Astrocyte (in vitro differentiated cells and primary cell): ENCODE results near the gene BOLA2B. TPM values are rescaled to one million over a fixed set of nuclear protein-coding genes. Genes with fewer than 3 reads are reported as not detected.

ENCODE experiments used
- DNase-seq: peaks from one replicate; pipeline ENCODE4 v3.0.0-alpha.2; 2010; ENCODE audit warnings: low read depth
- FAIRE-seq: peaks from 2 replicates; lab custom pipeline; 2011; peaks lifted over from hg19 to GRCh38; lab: Jason Lieb, UNC
- H2AFZ ChIP-seq: 2 replicates; pipeline ENCODE4 v1.6.0; 2012; ENCODE audit warnings: low read depth, low read length, inconsistent platforms
- H3K27ac ChIP-seq: 2 replicates; pipeline ENCODE4 v1.5.1; 2011; ENCODE audit warnings: low read depth, low read length, inconsistent platforms
- H3K27me3 ChIP-seq: 2 replicates; pipeline ENCODE4 v1.6.0; 2011; ENCODE audit warnings: low read length, inconsistent platforms; ENCODE audit not compliant: insufficient read depth
- H3K36me3 ChIP-seq: 2 replicates; pipeline ENCODE4 v1.5.1; 2011; ENCODE audit warnings: low read length, inconsistent platforms; ENCODE audit not compliant: insufficient read depth
- H3K4me1 ChIP-seq: 2 replicates; pipeline ENCODE4 v1.5.1; 2011; ENCODE audit warnings: low read length, inconsistent platforms; ENCODE audit not compliant: insufficient read depth
- H3K4me2 ChIP-seq: 2 replicates; pipeline ENCODE4 v1.6.0; 2012; ENCODE audit warnings: low read length, inconsistent platforms
- H3K4me3 ChIP-seq: 2 replicates; pipeline ENCODE4 v1.5.1; 2011; ENCODE audit warnings: low read depth, mild to moderate bottlenecking, low read length, inconsistent platforms; ENCODE audit not compliant: insufficient read depth
- H3K79me2 ChIP-seq: 2 replicates; pipeline ENCODE4 v1.6.0; 2012; ENCODE audit warnings: mild to moderate bottlenecking, low read length, inconsistent platforms; ENCODE audit not compliant: insufficient read depth
- H3K9ac ChIP-seq: 2 replicates; pipeline ENCODE4 v1.6.0; 2012; ENCODE audit warnings: mild to moderate bottlenecking, low read length, inconsistent platforms
- H3K9me3 ChIP-seq: 2 replicates; pipeline ENCODE4 v1.5.1; 2012; ENCODE audit warnings: low read depth, mild to moderate bottlenecking, low read length, inconsistent platforms; ENCODE audit not compliant: insufficient read depth
- H4K20me1 ChIP-seq: 2 replicates; pipeline ENCODE4 v1.6.0; 2012; ENCODE audit warnings: low read length, inconsistent platforms; ENCODE audit not compliant: insufficient read depth
- H3K27ac Mint-ChIP-seq: one replicate; pipeline ENCODE4 v1.8.0; 2021; ENCODE audit warnings: mild to moderate bottlenecking, mixed read lengths; ENCODE audit not compliant: unreplicated experiment
- H3K27me3 Mint-ChIP-seq: one replicate; pipeline ENCODE4 v1.8.0; 2021; ENCODE audit warnings: low read depth, mixed read lengths; ENCODE audit not compliant: unreplicated experiment
- H3K36me3 Mint-ChIP-seq: one replicate; pipeline ENCODE4 v1.8.0; 2021; ENCODE audit warnings: low read depth, mixed read lengths; ENCODE audit not compliant: unreplicated experiment
- H3K4me1 Mint-ChIP-seq: one replicate; pipeline ENCODE4 v1.8.0; 2021; ENCODE audit warnings: low read depth, mixed read lengths; ENCODE audit not compliant: unreplicated experiment
- H3K4me3 Mint-ChIP-seq: one replicate; pipeline ENCODE4 v1.8.0; 2021; ENCODE audit warnings: mild to moderate bottlenecking, moderate library complexity, mixed read lengths; ENCODE audit not compliant: unreplicated experiment
- H3K9me3 Mint-ChIP-seq: one replicate; pipeline ENCODE4 v1.8.0; 2021; ENCODE audit warnings: mild to moderate bottlenecking, mixed read lengths; ENCODE audit not compliant: unreplicated experiment
- EZH2 ChIP-seq: IDR thresholded peaks from 2 replicates; pipeline ENCODE4 v1.6.1; 2012; ENCODE audit warnings: mild to moderate bottlenecking, low read length, inconsistent platforms; ENCODE audit not compliant: insufficient read depth
- total RNA-seq: library from RNA; stranded (reverse); gene quantifications from 2 replicates; pipeline ENCODE4 v1.2.1, GENCODE V29; 2021
- TF ChIP-seq, protein P1 (sequence below): IDR thresholded peaks from 2 replicates; pipeline ENCODE4 v1.5.1; 2011; ENCODE audit warnings: low read depth, mild to moderate bottlenecking, inconsistent platforms, low read length, moderate library complexity; ENCODE audit not compliant: insufficient read depth

BOLA2B gene
- total RNA-seq, 1 donor from 2014 or later: 125 TPM

DNA sequence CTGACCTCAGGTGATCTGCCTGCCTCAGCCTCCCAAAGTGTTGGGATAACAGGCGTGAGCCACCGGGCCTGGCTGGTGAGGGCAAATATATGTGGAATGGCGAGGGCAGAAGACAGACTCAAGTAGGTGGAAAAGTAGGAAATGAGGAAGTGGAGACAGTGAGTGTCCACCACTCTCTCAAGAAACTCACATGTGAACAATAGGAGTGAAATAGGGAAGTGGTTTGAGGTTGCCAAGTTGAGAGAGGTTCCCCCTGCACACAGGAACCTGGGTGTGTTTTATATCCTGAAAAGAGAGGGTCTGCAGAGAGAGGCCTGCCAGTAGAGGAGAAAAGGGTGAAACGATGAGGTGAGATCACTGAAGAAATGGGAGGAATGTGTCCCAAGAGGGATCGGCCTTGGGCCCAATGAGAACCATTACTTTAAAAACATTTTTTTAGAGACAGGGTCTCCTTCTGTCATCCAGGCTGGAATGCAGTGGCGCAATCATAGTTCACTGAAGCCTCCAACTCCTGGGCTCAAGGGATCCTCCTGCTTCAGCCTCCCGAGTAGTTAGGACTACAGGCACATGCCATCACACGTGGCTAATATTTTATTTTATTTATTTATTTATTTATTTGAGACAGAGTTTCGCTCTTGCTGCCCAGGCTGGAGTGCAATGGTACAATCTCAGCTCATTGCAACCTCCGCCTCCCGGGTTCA, 27.1 kb downstream of the BOLA2B start:
- Mint-ChIP-seq H3K9me3 (peaks cover 2% of the 10 kb centered on the region), H3K27me3 (peaks cover 14% of the 10 kb centered on the region), H3K27ac (no peak overlapping the region), H3K4me3 (no peak overlapping the region), H3K4me1 (no peaks in the 10 kb centered on the region), H3K36me3 (no peaks in the 10 kb centered on the region)
- H3K9me3 ChIP-seq: no peaks in the 10 kb centered on the region
- TF ChIP-seq, protein P1, sequence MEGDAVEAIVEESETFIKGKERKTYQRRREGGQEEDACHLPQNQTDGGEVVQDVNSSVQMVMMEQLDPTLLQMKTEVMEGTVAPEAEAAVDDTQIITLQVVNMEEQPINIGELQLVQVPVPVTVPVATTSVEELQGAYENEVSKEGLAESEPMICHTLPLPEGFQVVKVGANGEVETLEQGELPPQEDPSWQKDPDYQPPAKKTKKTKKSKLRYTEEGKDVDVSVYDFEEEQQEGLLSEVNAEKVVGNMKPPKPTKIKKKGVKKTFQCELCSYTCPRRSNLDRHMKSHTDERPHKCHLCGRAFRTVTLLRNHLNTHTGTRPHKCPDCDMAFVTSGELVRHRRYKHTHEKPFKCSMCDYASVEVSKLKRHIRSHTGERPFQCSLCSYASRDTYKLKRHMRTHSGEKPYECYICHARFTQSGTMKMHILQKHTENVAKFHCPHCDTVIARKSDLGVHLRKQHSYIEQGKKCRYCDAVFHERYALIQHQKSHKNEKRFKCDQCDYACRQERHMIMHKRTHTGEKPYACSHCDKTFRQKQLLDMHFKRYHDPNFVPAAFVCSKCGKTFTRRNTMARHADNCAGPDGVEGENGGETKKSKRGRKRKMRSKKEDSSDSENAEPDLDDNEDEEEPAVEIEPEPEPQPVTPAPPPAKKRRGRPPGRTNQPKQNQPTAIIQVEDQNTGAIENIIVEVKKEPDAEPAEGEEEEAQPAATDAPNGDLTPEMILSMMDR: no peak
- no peak for TF ChIP-seq EZH2
- no peak for FAIRE-seq
- H3K79me2 ChIP-seq: no peaks in the 10 kb centered on the region
- H3K27me3 ChIP-seq: no peaks in the 10 kb centered on the region
- H3K4me2 ChIP-seq: no peak overlapping the region
- no peaks in the 10 kb centered on the region for H4K20me1 ChIP-seq
- H2AFZ ChIP-seq: no peak overlapping the region
- H3K4me1 ChIP-seq: no peaks in the 10 kb centered on the region
- H3K27ac ChIP-seq: no peak overlapping the region
- DNase-seq: no peak
- H3K4me3 ChIP-seq: no peak overlapping the region
- no peaks in the 10 kb centered on the region for H3K36me3 ChIP-seq
- H3K9ac ChIP-seq: no peak overlapping the region

DNA sequence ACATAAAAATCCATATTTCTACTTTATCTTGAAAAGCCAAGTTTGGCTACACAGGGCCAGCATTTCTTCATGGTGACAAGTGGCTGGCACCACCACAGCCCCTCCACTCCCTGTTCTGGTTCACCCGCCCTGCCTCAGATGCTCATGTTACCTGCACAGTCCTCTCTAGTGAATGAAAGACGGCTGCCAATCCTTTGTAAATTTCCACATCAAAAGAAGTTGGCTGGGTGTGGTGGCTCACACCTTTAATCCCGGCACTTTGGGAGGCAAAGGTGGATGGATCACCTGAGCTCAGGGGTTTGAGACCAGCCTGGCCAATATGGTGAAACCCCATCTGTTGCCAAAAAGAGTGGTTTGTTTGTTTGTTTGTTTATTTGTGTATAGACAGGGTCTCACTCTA, 29.9 kb downstream of the BOLA2B start:
- Histone ChIP-seq H2AFZ (no peak overlapping the region), H3K36me3 (no peaks in the 10 kb centered on the region), H3K27me3 (no peaks in the 10 kb centered on the region), H3K4me3 (no peak overlapping the region), H3K9me3 (no peaks in the 10 kb centered on the region), H3K4me1 (no peaks in the 10 kb centered on the region), H3K79me2 (no peaks in the 10 kb centered on the region), H3K27ac (no peak overlapping the region), H3K9ac (no peak overlapping the region), H4K20me1 (no peaks in the 10 kb centered on the region), H3K4me2 (no peak overlapping the region)
- no peak for DNase-seq
- FAIRE-seq: no peak
- no peaks in the 10 kb centered on the region for H3K4me1 Mint-ChIP-seq
- H3K4me3 Mint-ChIP-seq: no peak overlapping the region
- no peaks in the 10 kb centered on the region for H3K36me3 Mint-ChIP-seq
- H3K27ac Mint-ChIP-seq: no peak overlapping the region
- H3K27me3 Mint-ChIP-seq: peaks cover 14% of the 10 kb centered on the region
- no peak for TF ChIP-seq EZH2
- peaks cover 2% of the 10 kb centered on the region for H3K9me3 Mint-ChIP-seq

DNA sequence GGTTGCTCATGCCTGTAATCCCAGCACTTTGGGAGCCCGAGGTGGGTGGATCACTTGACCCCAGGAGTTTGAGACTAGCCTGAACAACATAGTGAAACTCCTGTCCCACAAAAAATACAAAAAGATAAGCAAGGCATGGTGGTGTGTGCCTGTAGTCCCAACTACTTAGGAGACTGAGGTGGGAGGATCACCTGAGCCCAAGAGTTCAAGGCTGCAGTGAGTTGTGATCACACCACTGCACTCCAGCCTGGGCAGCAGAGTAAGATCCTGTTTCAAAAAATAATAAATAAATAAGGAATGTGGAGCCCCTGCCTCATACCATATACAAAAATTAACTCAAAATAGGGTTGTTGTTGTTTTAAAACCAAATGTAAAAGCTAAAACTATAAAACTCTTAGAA, 36.3 kb downstream of the BOLA2B start:
- FAIRE-seq (no peak), DNase-seq (no peak)
- Mint-ChIP-seq H3K4me1 (no peaks in the 10 kb centered on the region), H3K27ac (no peak overlapping the region), H3K4me3 (no peak overlapping the region), H3K9me3 (peaks cover 3% of the 10 kb centered on the region), H3K36me3 (no peaks in the 10 kb centered on the region), H3K27me3 (no peaks in the 10 kb centered on the region)
- Histone ChIP-seq H3K9me3 (no peaks in the 10 kb centered on the region), H3K27ac (no peak overlapping the region), H3K9ac (no peak overlapping the region), H4K20me1 (no peaks in the 10 kb centered on the region), H3K4me2 (no peak overlapping the region), H3K4me3 (no peak overlapping the region), H2AFZ (no peak overlapping the region), H3K36me3 (no peaks in the 10 kb centered on the region), H3K4me1 (no peaks in the 10 kb centered on the region), H3K27me3 (no peaks in the 10 kb centered on the region), H3K79me2 (no peaks in the 10 kb centered on the region)
- no peak for TF ChIP-seq EZH2
- TF ChIP-seq, protein P1: no peak
